Thoracic aorta endothelial cell (primary cell): Measurements from ENCODE around the gene MAST2. TPM values are rescaled to one million over a fixed set of nuclear protein-coding genes. Genes with fewer than 3 reads are reported as not detected.

Experiments
- total RNA-seq: library from RNA; depleted of rRNA; stranded (reverse); fragments of >200 nt; gene quantifications from 2 replicates; pipeline ENCODE4 v1.2.3, GENCODE V29; 2012

Gene MAST2
- total RNA-seq: 30.1 and 32.7 TPM in 2 replicates

DNA sequence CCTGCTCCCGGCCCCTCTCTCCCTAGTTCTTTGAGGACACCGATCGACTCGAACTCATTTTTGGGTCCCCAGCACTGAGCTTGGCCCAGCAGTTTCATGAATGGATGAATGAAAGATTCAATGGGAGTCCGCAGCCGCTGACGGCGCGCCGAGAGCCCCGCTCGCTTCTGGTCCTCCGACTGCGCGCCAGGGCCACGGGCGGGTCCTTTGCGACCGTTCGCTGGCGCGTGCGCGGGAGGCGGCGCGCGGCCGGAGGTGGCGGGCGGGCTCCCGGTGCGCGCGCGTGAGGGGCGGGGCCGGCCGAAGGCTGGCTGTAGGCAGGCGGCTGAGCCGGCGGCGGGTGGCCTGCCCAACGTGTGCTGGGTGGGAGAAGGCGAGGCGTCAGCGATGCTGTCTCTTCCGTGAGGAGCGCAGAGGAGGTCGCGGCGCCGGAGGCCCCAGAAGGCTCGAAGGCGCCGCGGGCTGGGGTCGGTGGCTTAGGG lies at the start of gene MAST2:
MAST2 (plus strand) TSS at position 314 of the 482 bp plus-strand sequence. CDS start 284 bp downstream, outside the sequence.

Other genes starting within 250 kb of the MAST2 start
- 112 and 139 TPM in 2 replicates for gene NASP, start 219.6 kb upstream of the MAST2 start, total RNA-seq
- gene CCDC17, start 179.6 kb upstream of the MAST2 start, total RNA-seq: 1.7 TPM in 2 replicates
- 116 and 121 TPM in 2 replicates for gene GPBP1L1, start 117.1 kb upstream of the MAST2 start, total RNA-seq
- 20.7 and 37.8 TPM in 2 replicates for gene TMEM69, start 115.4 kb upstream of the MAST2 start, total RNA-seq
- 6.7 and 8.1 TPM in 2 replicates for gene IPP, start 53.0 kb upstream of the MAST2 start, total RNA-seq